Retina (tissue), 1 donor: Measurements from ENCODE around the gene KRT222.

Experiments used
- DNase-seq: peaks from one replicate; pipeline ENCODE4 v3.0.0-alpha.2; 2016

KRT222 gene

GRCh38 chr17:40664582-40665333 is at the start of gene KRT222:
TSS of gene KRT222 (minus strand) at chr17:40665177. CDS start at chr17:40665099, 78 bp downstream.
- peak; percentile 61 for DNase-seq

DNA sequence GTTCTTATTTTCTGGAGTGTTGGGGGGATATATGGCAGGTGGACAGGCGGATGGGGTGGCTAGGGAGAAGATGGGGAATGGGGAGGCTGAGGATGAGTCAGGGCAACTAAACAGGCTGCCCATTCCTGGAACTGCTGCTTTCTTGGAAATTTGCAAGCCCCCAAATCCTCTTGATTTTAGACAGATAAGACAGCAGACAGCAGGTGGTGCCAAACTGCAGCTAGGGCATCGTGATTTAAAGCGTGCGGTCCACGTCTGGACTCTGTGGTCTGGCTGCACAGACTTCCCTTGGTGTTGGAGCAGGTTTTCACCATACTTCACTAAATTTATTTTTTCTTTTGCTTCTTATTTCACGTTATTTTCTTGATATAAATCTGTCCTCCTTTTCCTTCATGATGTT is 49.5 kb upstream of the KRT222 start:
- DNase-seq, result no peak

- no peak for DNase-seq
These were observed 42.8 kb upstream of the KRT222 start for GRCh38 chr17:40707745-40708144.

- DNase-seq, result no peak
These were observed 40.6 kb upstream of the KRT222 start for GRCh38 chr17:40705584-40705983.

DNA sequence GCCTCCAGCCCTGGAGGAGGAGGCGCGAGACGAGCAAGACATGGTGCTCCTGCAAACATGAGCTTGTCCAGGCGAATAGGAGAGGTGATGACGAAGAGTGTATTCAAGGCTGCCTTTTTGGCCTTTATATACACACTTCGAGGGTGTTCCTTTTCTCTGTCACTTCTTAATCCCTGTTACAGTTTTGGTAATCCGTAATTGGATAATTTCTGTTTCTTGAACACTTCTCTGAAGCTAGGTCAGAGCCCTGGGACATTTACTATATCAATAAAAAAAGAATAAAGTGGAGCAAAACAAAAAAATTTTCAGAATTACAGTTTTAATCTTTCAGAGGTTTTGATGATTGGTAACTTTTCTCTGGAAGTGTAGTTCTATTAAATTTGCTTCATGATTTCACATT is 38.7 kb upstream of the KRT222 start, which contains the start of gene KRT24:
Gene KRT24 (minus strand): TSS at position 101 of the 400 bp plus-strand sequence. CDS start 59 bp downstream, at position 42.
- DNase-seq, result no peak

DNA sequence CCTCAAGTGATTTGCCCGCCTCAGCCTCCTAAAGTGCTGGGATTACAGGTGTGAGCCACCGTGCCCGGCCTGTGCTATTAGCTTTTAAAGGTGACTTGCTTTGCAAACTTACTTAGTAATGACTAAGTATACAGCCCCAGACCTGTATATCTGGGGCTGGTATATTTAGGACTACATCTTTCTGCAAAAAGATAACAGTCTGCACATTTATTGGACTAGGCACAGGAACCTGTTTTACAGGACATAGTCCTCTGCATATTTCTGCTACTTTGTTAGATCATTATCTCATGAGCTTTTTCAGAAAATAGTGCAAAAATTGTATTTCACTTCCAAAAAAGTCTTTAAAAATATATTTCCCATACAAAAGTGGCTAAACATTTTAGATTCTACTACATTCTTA is 37.3 kb upstream of the KRT222 start:
- DNase-seq, result no peak

- DNase-seq, result peak; percentile 36
These were observed 34.9 kb upstream of the KRT222 start for GRCh38 chr17:40699853-40700252.

- DNase-seq, result peak; percentile 44
These were observed 34.4 kb upstream of the KRT222 start for GRCh38 chr17:40699371-40699770.

- no peak for DNase-seq
These were observed 32.3 kb upstream of the KRT222 start for GRCh38 chr17:40697297-40697696.

- no peak for DNase-seq
These were observed 31.7 kb upstream of the KRT222 start for GRCh38 chr17:40696651-40697072.

DNA sequence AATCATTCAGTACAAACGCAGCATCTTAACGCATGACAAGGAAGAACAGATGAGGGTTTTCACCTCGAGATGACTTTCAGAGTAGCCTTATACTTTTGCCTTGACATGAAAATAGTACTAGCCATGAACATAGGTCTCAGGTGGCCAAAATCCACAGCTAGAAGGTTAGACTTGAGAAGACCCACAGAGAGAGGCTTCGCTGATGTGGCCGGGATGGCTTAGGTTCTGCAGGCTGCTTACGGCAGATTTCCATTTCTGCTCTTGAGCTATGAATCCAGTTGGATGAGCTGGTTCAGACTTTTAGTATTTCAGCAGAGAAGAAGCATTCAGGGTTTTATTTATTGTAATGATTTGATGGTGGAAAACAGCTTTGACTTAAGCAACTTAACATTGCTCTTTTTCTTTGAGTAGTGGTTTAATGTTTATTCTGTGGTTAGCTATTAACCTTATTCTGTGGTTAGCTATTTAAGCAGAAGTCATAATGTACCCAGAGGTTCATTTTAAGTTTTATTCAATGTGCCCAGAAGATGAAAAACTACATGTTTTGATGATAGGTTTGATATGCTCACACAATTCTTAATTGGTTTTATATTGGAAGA is 31.0 kb upstream of the KRT222 start:
- DNase-seq, result no peak

GRCh38 chr17:40694584-40694983 is 29.6 kb upstream of the KRT222 start:
- no peak for DNase-seq

DNA sequence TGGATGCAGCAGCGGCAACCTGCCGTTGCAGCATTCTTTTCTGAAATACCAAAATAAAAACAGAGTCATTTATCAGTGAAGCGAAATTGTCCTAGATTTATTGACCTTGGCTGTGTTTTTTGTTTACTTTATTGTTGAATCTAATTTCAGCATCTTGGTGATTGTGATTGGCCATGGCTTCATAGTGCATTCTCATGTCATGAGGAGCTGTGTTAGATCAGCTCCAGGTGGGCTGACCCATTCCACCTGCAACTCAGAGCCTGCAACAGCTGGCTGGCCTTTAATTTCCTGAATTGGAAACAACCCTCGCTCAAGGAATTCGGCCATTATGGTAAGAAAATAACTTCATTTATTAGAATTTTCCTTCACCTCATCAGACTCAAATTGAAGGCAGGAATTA is 22.1 kb upstream of the KRT222 start:
- DNase-seq, result no peak

DNA sequence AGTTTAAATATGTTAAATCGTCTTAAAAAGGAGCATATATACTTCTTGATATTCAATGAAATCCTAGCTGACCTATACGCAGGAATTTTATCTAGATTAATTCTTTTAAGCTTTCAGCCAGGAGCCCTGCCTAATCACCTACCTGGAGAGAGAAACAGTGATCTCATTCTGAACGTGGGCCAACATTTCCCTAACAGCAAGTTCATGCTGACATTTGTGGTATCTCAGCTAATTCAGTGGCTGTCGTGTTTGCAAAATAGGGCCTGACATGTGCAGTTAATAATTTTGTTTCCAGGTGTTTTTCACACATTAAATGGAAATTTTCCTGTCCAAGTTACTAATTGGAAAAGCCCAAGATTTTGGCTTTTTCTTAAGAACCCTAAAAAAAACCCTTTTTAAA is 21.2 kb upstream of the KRT222 start:
- no peak for DNase-seq

DNA sequence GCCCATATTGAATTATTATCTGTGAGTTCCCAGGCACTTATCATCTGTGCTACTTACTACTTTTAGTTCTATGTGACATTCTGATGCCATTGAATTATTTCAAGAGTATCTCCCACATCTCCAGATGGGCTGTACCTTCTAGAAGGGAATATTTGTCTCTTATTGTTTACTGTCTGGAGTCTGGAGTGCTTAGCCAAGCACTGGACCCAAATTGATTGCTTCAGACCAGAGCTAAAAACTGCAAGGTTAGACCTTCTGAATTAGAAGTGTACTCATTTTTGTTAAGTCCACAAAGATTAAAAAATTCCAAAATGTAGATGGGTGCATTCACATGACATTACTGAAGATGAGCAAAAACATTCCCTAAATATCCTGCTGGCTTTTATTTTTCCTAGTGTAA is 16.0 kb upstream of the KRT222 start:
- no peak for DNase-seq

DNA sequence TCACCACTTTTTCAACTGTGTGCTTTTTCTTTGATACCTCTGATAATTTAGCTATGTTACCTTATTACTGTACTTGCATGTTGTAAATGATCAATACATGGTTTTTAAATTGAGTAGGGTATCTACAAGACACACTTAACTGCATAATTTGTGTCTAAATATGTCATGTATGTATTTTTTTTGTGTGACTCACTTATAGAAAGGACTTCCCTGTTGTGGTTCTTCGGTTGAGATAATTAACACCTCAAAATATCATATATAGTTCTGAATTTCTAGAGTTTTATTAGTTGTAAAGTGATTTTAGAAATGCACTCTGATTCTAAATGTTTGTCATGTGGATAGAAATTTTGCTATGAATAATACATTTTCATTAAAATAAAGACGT is 14.5 kb upstream of the KRT222 start:
- DNase-seq, result no peak

- DNase-seq, result no peak
These were observed 14.0 kb upstream of the KRT222 start for GRCh38 chr17:40678902-40679522.

DNA sequence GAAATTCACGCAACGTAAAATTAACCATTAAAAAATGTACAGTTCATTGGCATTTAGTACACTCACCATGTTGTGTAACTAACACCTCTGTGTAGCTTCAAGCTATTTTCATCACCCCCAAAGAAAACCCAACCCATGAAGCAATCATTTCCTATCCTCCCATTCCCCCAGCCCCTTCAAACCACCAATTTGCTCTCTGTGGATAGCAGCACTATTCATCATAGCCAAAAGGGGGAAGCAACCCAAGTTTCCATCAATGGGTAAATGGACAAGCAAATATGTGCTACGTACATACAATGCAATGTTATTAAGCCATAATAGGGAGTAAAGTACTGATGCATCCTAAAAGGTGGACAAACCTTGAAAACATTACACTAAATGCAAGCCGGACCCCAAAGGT is 10.9 kb upstream of the KRT222 start:
- no peak for DNase-seq

DNA sequence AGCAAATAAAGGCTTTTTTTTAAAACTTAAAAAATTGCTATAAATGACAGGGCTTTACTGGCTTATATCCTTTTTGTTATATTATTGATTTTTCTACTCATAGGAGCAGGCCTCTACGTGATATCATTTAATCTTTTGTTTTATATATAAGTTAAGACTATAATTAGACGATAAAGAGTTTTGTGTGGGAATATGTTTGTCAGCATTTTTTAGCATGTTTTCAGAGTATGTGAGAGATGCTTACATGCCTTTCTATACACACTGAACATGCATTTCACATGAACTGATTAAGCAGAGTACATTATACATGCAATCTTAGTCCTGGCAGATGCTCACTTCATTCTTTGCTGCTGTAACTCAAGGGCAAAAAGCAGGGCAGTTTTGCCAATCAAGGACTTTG is 7.7 kb upstream of the KRT222 start:
- no peak for DNase-seq

GRCh38 chr17:40671282-40671681 is 6.3 kb upstream of the KRT222 start:
- DNase-seq, result no peak

DNA sequence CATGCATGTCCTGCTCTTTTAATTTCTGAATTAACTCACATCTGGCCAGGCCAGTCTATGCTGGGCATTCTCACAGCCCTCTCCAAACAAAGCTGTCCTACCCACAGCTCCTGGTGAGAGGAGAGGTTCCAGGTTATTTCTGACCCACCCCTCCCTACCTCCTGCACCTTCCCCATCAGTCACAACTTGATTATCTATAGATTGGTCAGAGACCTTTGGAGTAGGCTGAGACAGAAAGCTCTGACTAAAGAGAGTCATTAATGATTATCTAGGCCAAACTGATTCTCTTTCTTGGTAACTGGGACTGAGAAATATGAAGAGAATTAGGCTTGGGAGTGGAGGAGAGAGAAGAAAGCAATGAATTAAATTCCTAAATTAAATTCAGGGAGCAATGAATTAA is 1.4 kb upstream of the KRT222 start:
- DNase-seq, result no peak

GRCh38 chr17:40663252-40663651 is 1.7 kb downstream of the KRT222 start:
- DNase-seq, result no peak

DNA sequence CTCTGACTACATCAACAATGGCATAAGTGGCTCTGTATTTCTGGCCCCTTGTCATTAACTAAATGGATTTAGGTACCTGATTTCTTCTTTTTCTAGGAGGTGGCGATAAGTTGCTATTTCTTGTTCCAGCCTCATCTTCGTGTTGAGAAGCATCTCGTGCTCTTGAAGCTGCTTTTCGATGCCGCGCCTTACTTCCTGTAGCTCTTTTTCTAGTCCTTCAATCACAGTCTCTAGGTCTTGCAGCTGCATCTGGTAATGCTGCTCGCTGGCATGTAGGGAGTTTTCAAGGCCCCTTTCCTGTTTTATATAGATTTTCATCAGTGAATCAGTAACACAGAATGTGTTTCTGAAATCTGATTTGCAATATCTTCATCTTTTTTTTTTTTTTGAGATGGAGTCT is 5.1 kb downstream of the KRT222 start:
- no peak for DNase-seq

GRCh38 chr17:40658396-40658795 is 6.6 kb downstream of the KRT222 start:
- DNase-seq, result no peak
